Stimulated activated naive CD8-positive, alpha-beta T cell treated with anti-CD3 and anti-CD28 coated beads, Interleukin-15, Interleukin-2, amounts not matched to agents 100 U/mL and 50 U/mL, for 24 hours (primary cell): ENCODE results near the gene SCN1B.
"Not testable (repeated sequence)": the region's sequence is repeated elsewhere in the genome, so short reads cannot be mapped to it uniquely, and the experiment has no call there.

Source experiments
- ATAC-seq: fragments of 150-1000 bp; cut with Tn5 transposase; one replicate; pipeline ENCODE4 v1.10.0; 2021
- DNase-seq: peaks from one replicate; pipeline ENCODE4 v3.0.0; 2021

The SCN1B gene

GRCh38 chr19:35000647-35001501 is 29.4 kb upstream of the SCN1B start:
- DNase-seq (peak; percentile 67), ATAC-seq (peak; percentile 40)

- DNase-seq (no peak), ATAC-seq (no peak)
These were observed 28.2 kb upstream of the SCN1B start for GRCh38 chr19:35002037-35002535.

- no peak for ATAC-seq
- DNase-seq = no peak
These were observed 25.6 kb upstream of the SCN1B start for GRCh38 chr19:35004517-35005255.

GRCh38 chr19:35005256-35005977 is 24.9 kb upstream of the SCN1B start:
- no peak for ATAC-seq
- DNase-seq = no peak

GRCh38 chr19:35006007-35006341 is 24.3 kb upstream of the SCN1B start:
- DNase-seq, ATAC-seq: not testable (repeated sequence)

GRCh38 chr19:35006342-35006998 is 23.8 kb upstream of the SCN1B start:
- DNase-seq = no peak
- no peak for ATAC-seq

- DNase-seq (no peak), ATAC-seq (no peak)
These were observed 23.3 kb upstream of the SCN1B start for GRCh38 chr19:35006999-35007365.

- not testable (repeated sequence) for ATAC-seq, DNase-seq
These were observed 22.8 kb upstream of the SCN1B start for GRCh38 chr19:35007427-35007826.

- no peak for ATAC-seq
- no peak for DNase-seq
These were observed 21.4 kb upstream of the SCN1B start for GRCh38 chr19:35008891-35009341.

- ATAC-seq = peak; percentile 32
These were observed 20.6 kb upstream of the SCN1B start for GRCh38 chr19:35009424-35010415.

GRCh38 chr19:35011091-35011689 is 19.1 kb upstream of the SCN1B start:
- ATAC-seq (no peak), DNase-seq (no peak)

More at GRCh38 chr19:35009424-35010415, 20.6 kb upstream of the SCN1B start:
- DNase-seq = no peak

GRCh38 chr19:35011737-35012682 is 18.3 kb upstream of the SCN1B start:
- ATAC-seq = no peak
- no peak for DNase-seq

- ATAC-seq (peak; percentile 63), DNase-seq (peak; percentile 87)
These were observed 17.0 kb upstream of the SCN1B start for GRCh38 chr19:35013041-35013819.

GRCh38 chr19:35013820-35014754 is 16.2 kb upstream of the SCN1B start:
- no peak for DNase-seq
- no peak for ATAC-seq

GRCh38 chr19:35014774-35015173 is 15.5 kb upstream of the SCN1B start:
- DNase-seq, ATAC-seq: not testable (repeated sequence)

GRCh38 chr19:35015270-35015953 is 14.9 kb upstream of the SCN1B start:
- no peak for DNase-seq
- no peak for ATAC-seq
